Stimulated activated CD8-positive, alpha-beta memory T cell treated with anti-CD3 and anti-CD28 coated beads, Interleukin-15, amount 100 ng/mL, for 4 hours (primary cell): Measurements from ENCODE around the gene IGF2R.
"Not testable (repeated sequence)": the region's sequence is repeated elsewhere in the genome, so short reads cannot be mapped to it uniquely, and the experiment has no call there.

ENCODE experiments used
- DNase-seq, 2 donors: peaks; one replicate each; pipeline ENCODE4 v3.0.0-alpha.2; 2020; ENCODE audit warnings: low read depth in 2 of 2

IGF2R gene

GRCh38 chr6:159953091-159953601, 15.7 kb upstream of the IGF2R start:
- DNase-seq: no peak

- no peak for DNase-seq
Observed at GRCh38 chr6:159955945-159956361, 12.9 kb upstream of the IGF2R start.

- no peak for DNase-seq
Observed at GRCh38 chr6:159957071-159957673, 11.7 kb upstream of the IGF2R start.

GRCh38 chr6:159959165-159959975, 9.5 kb upstream of the IGF2R start:
- DNase-seq: no peak

- DNase-seq: no peak
Observed at GRCh38 chr6:159959976-159960384, 8.9 kb upstream of the IGF2R start.

GRCh38 chr6:159960485-159960884, 8.4 kb upstream of the IGF2R start:
- DNase-seq: no peak

GRCh38 chr6:159961528-159961927, 7.4 kb upstream of the IGF2R start:
- no peak for DNase-seq

- no peak for DNase-seq
Observed at GRCh38 chr6:159963111-159963510, 5.8 kb upstream of the IGF2R start.

GRCh38 chr6:159964046-159964445, 4.8 kb upstream of the IGF2R start:
- DNase-seq: no peak

- no peak for DNase-seq
Observed at GRCh38 chr6:159966339-159966738, 2.5 kb upstream of the IGF2R start.

GRCh38 chr6:159966981-159967380, 1.9 kb upstream of the IGF2R start:
- DNase-seq: no peak

GRCh38 chr6:159967621-159968020, 1.3 kb upstream of the IGF2R start:
- not testable (repeated sequence) for DNase-seq

GRCh38 chr6:159969204-159969912, 476 bp downstream of the IGF2R start:
- no peak for DNase-seq

GRCh38 chr6:159969921-159970320, 1.0 kb downstream of the IGF2R start:
- DNase-seq: no peak

GRCh38 chr6:159970659-159971063, 1.8 kb downstream of the IGF2R start:
- DNase-seq: no peak

GRCh38 chr6:159971341-159972178, 2.7 kb downstream of the IGF2R start:
- no peak for DNase-seq

- DNase-seq: no peak
Observed at GRCh38 chr6:159972506-159973268, 3.8 kb downstream of the IGF2R start.

GRCh38 chr6:159973406-159973805, 4.5 kb downstream of the IGF2R start:
- DNase-seq: no peak

- no peak for DNase-seq
Observed at GRCh38 chr6:159973951-159974350, 5.1 kb downstream of the IGF2R start.

GRCh38 chr6:159974932-159975331, 6.0 kb downstream of the IGF2R start:
- DNase-seq: no peak
